Testis (tissue), 2 donors: Measurements from ENCODE around the gene EFCAB13.

Source experiments
- CTCF ChIP-seq, 3 experiments: fragments of 450-650 bp in 2 of 3; fragments of 200-600 bp in 1 of 3; sonication (generic) in 1 of 3; IDR thresholded peaks; one replicate each; pipeline ENCODE4 v1.5.1; 2016 to 2019; ENCODE audit warnings: antibody characterized with exemption in 3 of 3, mild to moderate bottlenecking in 2 of 3, moderate library complexity in 1 of 3
- POLR2A ChIP-seq: fragments of 450-650 bp; IDR thresholded peaks from one replicate; pipeline ENCODE4 v1.6.1; 2017; ENCODE audit warnings: antibody characterized with exemption, mild to moderate bottlenecking, moderate library complexity

- no peak for TF ChIP-seq CTCF (IDR thresholded peaks at IDR 0.05)
- TF ChIP-seq POLR2A, result no peak
Measured at GRCh38 chr17:47295037-47295873, 28.5 kb upstream of the EFCAB13 start.
